Transverse colon (tissue), 4 donors: Measurements from ENCODE around the gene CPEB3. TPM values are rescaled to one million over a fixed set of nuclear protein-coding genes. Genes with fewer than 3 reads are reported as not detected.

Experiments used
- DNase-seq: peaks from one replicate; pipeline ENCODE4 v3.0.0-alpha.2; 2019
- H3K27ac ChIP-seq, 4 donors: fragments of 200-600 bp; sonication (generic); 2 replicates each; pipeline ENCODE4 v1.5.1; 2016 to 2018; ENCODE audit warnings: inconsistent platforms in 4 of 4
- H3K27me3 ChIP-seq: fragments of 200-600 bp; sonication (generic); 2 replicates; pipeline ENCODE4 v1.5.1; 2017; ENCODE audit warnings: inconsistent platforms
- H3K36me3 ChIP-seq, 4 donors: fragments of 200-600 bp; sonication (generic); 2 replicates each; pipeline ENCODE4 v1.5.1; 2017 to 2019; ENCODE audit warnings: inconsistent platforms in 4 of 4
- H3K4me1 ChIP-seq, 4 donors: fragments of 200-600 bp; sonication (generic); 2 replicates each; pipeline ENCODE4 v1.5.1; 2017 to 2020; ENCODE audit warnings: inconsistent platforms in 4 of 4
- H3K4me3 ChIP-seq, 4 donors: fragments of 200-600 bp; sonication (generic); 1 replicate in 1 of 4; 2 replicates in 3 of 4; pipeline versions ENCODE4 v1.5.1 to v1.6.1; 2017 to 2019; ENCODE audit warnings: inconsistent platforms in 4 of 4
- H3K9me3 ChIP-seq, 2 donors: fragments of 200-600 bp; sonication (generic); 2 replicates each; pipeline ENCODE4 v1.5.1; 2017 to 2019; ENCODE audit warnings: inconsistent platforms in 2 of 2
- EP300 ChIP-seq: sonication (generic); formaldehyde crosslinking; IDR thresholded peaks from one replicate; pipeline ENCODE4 v1.6.1; 2017; ENCODE audit warnings: antibody characterized with exemption, low read depth
- POLR2A ChIP-seq: fragments of 450-650 bp; IDR thresholded peaks from one replicate; pipeline ENCODE4 v1.6.1; 2016; ENCODE audit warnings: antibody characterized with exemption, mild to moderate bottlenecking, moderate library complexity
- POLR2AphosphoS5 ChIP-seq, 3 donors: sonication (generic); formaldehyde crosslinking; IDR thresholded peaks; one replicate each; pipeline ENCODE4 v1.6.1; 2016; ENCODE audit warnings: antibody characterized with exemption in 3 of 3
- WGBS, 2 donors: methylation state at CpG; one replicate each; pipeline ENCODE4 v1.1.5; 2018; ENCODE audit warnings: low coverage in 1 of 2; 5-methylcytosine and 5-hydroxymethylcytosine counted together
- in situ Hi-C, 4 donors: fragments of 200-750 bp; cut with MboI; loops; one replicate each; pipeline versions ENCODE4 v1.15.0 to v1.15.1; 2017; ENCODE audit warnings: low sequenced_read_pairs in 3 of 4, low pct_ligation_motif_present in 1 of 4, low pct_unique_long_range_greater_than_20kb in 1 of 4
- intact Hi-C: fragments of 100-400 bp; cut with DNase I; formaldehyde crosslinking; loops from one replicate; pipeline ENCODE4 v1.15.1; 2023; ENCODE audit warnings: low total_unique reads
- total RNA-seq, 4 donors: library from RNA; depleted of rRNA; stranded (reverse); fragments of >200 nt; gene quantifications; one replicate each; pipeline ENCODE4 v1.1.0, GENCODE V29; 2016
- TF ChIP-seq, protein P1 (sequence below), 5 experiments: fragments of 200-600 bp in 3 of 5; fragments of 450-650 bp in 2 of 5; sonication (generic) in 3 of 5; IDR thresholded peaks; 1 replicate in 2 of 5; 2 replicates in 3 of 5; pipeline ENCODE4 v1.5.1; 2016 to 2017; ENCODE audit warnings: antibody characterized with exemption in 5 of 5, inconsistent platforms in 3 of 5, mild to moderate bottlenecking in 2 of 5, moderate library complexity in 1 of 5

CPEB3 gene
- total RNA-seq, 4 donors from 2014 or later: 10.9 to 24.3 (median 13.1) TPM

DNA sequence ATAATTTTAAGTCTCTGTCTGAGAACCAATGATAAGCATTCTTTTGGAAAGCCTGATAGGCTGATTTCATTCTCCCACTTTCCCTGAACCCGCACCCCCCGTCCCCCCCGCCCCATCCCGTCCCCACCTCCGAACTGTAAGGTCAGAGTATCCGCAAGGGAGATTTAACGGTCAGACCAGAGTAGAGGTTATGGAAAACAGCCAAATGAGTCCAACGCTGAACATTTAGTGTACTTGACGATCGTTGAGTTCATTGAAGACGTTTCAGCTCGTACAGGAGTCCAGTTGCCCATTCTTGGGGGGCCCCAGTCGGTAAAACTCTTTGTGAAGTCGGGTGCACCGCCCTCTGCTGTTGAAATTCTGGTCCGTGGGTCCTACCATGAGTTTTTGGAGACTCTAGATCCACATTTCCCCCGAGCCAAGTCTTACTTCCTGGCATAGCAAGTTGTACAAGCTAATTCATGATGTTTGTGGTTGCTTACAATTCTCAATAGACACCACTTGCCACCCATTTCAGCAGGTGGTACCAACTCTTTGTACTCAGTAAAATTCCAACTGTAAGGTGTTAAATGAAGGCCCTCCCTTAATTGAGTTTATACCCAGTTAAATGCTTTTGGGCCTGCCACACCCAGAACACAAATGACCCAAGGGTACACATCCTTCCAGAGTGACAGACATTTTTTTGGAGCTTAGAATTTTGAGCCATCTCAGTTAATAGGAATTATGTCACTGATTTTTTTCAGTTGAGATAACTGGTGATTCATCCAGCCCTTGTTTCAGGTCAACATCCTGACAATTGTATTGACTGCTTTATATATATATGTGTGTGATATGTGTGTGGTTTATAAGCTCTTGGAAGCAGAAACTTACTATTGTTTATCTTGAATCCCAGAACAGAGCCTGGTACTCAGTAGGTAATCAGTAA lies 1.3 kb upstream of the CPEB3 start:
- in situ Hi-C loops: loop anchor here in 1 of 4 donors (10.0 kb wide), 1 partner anchor 207 kb away; no protein-coding TSS in a partner anchor
- intact Hi-C loops: loop anchor here (1.0 to 10.0 kb wide), 3 partner anchors 15 to 207 kb away; no protein-coding TSS in a partner anchor

DNA sequence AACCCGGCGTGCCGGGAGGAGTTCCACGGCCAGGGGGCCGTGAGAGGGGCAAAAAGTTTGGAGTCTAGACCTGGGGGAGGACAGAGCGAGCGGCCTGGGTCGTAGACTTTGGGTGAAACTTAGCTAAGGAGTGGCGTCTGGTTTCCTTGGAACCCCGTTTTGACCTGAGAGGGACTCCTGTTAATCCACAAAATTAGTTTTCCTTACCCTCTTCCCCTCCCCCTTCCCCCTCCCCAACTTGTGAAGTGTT lies 663 bp upstream of the CPEB3 start:
- Histone ChIP-seq H3K4me3 (peak overlapping the region; percentile 77 to 95 (median 93)), H3K4me1 (peaks cover 7 to 18% (median 11%) of the 10 kb centered on the region in 4 donors), H3K27ac (peak overlapping the region; percentile 91 to 93 (median 92)), H3K9me3 (no peaks in the 10 kb centered on the region), H3K27me3 (no peaks in the 10 kb centered on the region), H3K36me3 (no peaks in the 10 kb centered on the region)
- TF ChIP-seq POLR2A (no peak), POLR2AphosphoS5 (IDR thresholded peaks at IDR 0.05) (no peak), EP300 (no peak)
- TF ChIP-seq, protein P1, sequence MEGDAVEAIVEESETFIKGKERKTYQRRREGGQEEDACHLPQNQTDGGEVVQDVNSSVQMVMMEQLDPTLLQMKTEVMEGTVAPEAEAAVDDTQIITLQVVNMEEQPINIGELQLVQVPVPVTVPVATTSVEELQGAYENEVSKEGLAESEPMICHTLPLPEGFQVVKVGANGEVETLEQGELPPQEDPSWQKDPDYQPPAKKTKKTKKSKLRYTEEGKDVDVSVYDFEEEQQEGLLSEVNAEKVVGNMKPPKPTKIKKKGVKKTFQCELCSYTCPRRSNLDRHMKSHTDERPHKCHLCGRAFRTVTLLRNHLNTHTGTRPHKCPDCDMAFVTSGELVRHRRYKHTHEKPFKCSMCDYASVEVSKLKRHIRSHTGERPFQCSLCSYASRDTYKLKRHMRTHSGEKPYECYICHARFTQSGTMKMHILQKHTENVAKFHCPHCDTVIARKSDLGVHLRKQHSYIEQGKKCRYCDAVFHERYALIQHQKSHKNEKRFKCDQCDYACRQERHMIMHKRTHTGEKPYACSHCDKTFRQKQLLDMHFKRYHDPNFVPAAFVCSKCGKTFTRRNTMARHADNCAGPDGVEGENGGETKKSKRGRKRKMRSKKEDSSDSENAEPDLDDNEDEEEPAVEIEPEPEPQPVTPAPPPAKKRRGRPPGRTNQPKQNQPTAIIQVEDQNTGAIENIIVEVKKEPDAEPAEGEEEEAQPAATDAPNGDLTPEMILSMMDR (IDR thresholded peaks at IDR 0.05): no peak
- intact Hi-C loops: loop anchor here (1.0 to 10.0 kb wide), 2 partner anchors 51 to 207 kb away; no protein-coding TSS in a partner anchor
- DNase-seq: no peak
- WGBS, 2 donors: 0% methylated on average over 1 to 7 of the region's 10 CpGs
- in situ Hi-C loops: loop anchor here in 1 of 4 donors (10.0 kb wide), 1 partner anchor 207 kb away; no protein-coding TSS in a partner anchor

More for the DNA sequence above, 1.3 kb upstream of the CPEB3 start:
- peak; percentile 58 for DNase-seq
- H3K27me3 ChIP-seq: no peaks in the 10 kb centered on the region
- H3K4me1 ChIP-seq: peaks cover 7 to 18% (median 11%) of the 10 kb centered on the region in 4 donors
- H3K27ac ChIP-seq: peak overlapping the region; percentile 91 to 93 (median 92)
- TF ChIP-seq, protein P1 (IDR thresholded peaks at IDR 0.05): peak in 4 of 5 experiments; percentile 30 to 38 (median 33)
- no peak for TF ChIP-seq EP300
- TF ChIP-seq POLR2AphosphoS5 (IDR thresholded peaks at IDR 0.05): no peak
- 0% methylated on average over 1 to 15 of the region's 17 CpGs for WGBS, 2 donors
- H3K9me3 ChIP-seq: no peaks in the 10 kb centered on the region
- H3K36me3 ChIP-seq: no peaks in the 10 kb centered on the region
- H3K4me3 ChIP-seq: peak overlapping the region; percentile 77 to 95 (median 93)

DNA sequence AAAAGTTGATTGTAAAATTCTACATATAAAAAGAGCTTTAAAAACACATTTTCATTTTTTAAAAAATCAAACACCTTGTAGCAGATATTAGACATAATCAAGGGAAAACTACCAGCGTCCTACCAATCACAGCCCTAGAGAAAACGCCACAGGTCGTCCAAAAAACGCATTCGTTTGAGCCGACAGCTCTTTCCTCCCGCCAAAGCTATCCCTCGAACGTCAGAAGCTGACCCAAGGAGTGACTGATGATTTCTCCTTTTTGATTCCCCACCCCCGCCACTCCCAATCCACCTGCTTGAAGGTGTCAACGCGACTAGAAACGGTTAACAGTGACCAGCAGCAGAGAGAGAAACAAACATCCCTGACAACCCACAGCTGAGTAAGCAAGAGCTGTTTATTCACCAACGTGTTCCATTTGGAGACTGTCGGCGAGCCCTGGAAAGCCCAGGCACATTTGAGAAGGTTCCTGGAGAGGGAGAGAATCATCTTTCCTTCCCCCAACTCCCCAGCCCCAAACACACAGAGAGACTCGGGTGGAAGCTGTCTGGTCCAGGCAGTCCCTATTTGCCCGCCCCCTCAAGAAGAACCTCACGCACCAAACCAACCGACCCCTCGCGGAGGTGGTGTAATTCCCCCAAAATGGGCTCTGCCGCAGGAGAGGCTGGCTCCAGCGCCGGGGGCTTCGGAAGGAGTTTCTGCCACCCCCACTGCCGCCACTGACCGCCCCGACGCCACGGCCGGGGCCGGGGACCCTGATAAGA lies 622 bp downstream of the CPEB3 start:
- intact Hi-C loops: loop anchor here (10.0 kb wide), 1 partner anchor 205 kb away; no protein-coding TSS in a partner anchor

DNA sequence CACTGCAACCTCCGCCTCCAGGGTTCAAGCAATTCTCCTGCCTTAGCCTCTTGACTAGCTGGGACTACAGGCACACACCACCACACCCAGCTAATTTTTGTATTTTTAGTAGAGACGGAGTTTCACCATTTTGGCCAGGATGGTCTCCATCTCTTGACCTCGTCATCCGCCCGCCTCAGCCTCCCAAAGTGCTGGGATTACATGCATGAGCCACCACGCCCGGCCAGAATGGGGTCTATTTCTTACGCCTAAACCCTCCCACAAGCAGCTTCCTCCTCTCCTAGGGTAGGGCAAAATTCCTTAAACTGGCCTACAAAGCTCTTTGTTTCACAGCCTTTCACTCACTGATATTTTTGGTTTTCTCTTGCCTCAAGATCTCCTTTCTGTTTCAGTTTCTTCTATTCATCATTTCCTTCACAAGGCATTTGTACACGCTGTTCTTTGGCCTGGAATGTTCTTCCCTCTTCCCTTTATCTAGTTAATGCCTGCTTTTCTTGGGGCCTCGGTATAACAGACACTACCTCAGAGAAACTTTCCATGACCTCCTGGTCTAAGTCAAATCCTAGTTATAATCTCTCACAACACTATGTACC lies 6.7 kb downstream of the CPEB3 start:
- DNase-seq: no peak
- peak overlapping the region in 1 of 4 donors; percentile 18 for H3K4me3 ChIP-seq
- intact Hi-C loops (no loop called here), in situ Hi-C loops (loop anchor here in 1 of 4 donors (10.0 kb wide), 1 partner anchor 199 kb away; no protein-coding TSS in a partner anchor)
- H3K27ac ChIP-seq: peak overlapping the region; percentile 64 to 79 (median 72)
- WGBS, 2 donors: 47 to 74% methylated on average over 3 to 10 of the region's 10 CpGs
- no peaks in the 10 kb centered on the region for H3K9me3 ChIP-seq
- H3K4me1 ChIP-seq: peaks cover 0 to 22% (median 2%) of the 10 kb centered on the region in 4 donors
- TF ChIP-seq, protein P1 (IDR thresholded peaks at IDR 0.05): no peak
- no peak for TF ChIP-seq POLR2A
- peak; percentile 62 for TF ChIP-seq EP300
- peak in 2 of 3 donors; percentile 9 to 19 for TF ChIP-seq POLR2AphosphoS5 (IDR thresholded peaks at IDR 0.05)
- no peaks in the 10 kb centered on the region for H3K27me3 ChIP-seq
- H3K36me3 ChIP-seq: no peaks in the 10 kb centered on the region

More for the DNA sequence above, 622 bp downstream of the CPEB3 start:
- WGBS, 2 donors: 0% methylated on average over 7 to 33 of the region's 33 CpGs
- Histone ChIP-seq H3K27ac (peak overlapping the region; percentile 91 to 93 (median 92)), H3K36me3 (no peaks in the 10 kb centered on the region), H3K4me3 (peak overlapping the region; percentile 68 to 95 (median 93)), H3K9me3 (no peaks in the 10 kb centered on the region), H3K4me1 (peaks cover 7 to 18% (median 11%) of the 10 kb centered on the region in 4 donors), H3K27me3 (no peaks in the 10 kb centered on the region)
- TF ChIP-seq POLR2AphosphoS5 (IDR thresholded peaks at IDR 0.05) (peak in 1 of 3 donors; percentile 3), EP300 (no peak)
- in situ Hi-C loops: loop anchor here in 1 of 4 donors (10.0 kb wide), 1 partner anchor 205 kb away; no protein-coding TSS in a partner anchor
- DNase-seq: peak; percentile 44
